ENCODE data around the gene APOBEC2.

- no peak for TF ChIP-seq FOXM1 (CRISPR knock-in tag; IDR thresholded peaks at IDR 0.05)
- no peak for TF ChIP-seq ATF1 (CRISPR knock-in tag; IDR thresholded peaks at IDR 0.05)
- no peak for TF ChIP-seq HOXA9 (CRISPR knock-in tag; IDR thresholded peaks at IDR 0.05; ENCODE audit: borderline replicate concordance)
- TF ChIP-seq, protein P1, sequence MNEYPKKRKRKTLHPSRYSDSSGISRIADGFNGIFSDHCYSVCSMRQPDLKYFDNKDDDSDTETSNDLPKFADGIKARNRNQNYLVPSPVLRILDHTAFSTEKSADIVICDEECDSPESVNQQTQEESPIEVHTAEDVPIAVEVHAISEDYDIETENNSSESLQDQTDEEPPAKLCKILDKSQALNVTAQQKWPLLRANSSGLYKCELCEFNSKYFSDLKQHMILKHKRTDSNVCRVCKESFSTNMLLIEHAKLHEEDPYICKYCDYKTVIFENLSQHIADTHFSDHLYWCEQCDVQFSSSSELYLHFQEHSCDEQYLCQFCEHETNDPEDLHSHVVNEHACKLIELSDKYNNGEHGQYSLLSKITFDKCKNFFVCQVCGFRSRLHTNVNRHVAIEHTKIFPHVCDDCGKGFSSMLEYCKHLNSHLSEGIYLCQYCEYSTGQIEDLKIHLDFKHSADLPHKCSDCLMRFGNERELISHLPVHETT (CRISPR knock-in tag; conservative IDR thresholded peaks at IDR 0.05), result no peak
- TF ChIP-seq ZKSCAN8 (CRISPR knock-in tag; IDR thresholded peaks at IDR 0.05; ENCODE audit: borderline replicate concordance), result no peak
- TF ChIP-seq, protein P2, sequence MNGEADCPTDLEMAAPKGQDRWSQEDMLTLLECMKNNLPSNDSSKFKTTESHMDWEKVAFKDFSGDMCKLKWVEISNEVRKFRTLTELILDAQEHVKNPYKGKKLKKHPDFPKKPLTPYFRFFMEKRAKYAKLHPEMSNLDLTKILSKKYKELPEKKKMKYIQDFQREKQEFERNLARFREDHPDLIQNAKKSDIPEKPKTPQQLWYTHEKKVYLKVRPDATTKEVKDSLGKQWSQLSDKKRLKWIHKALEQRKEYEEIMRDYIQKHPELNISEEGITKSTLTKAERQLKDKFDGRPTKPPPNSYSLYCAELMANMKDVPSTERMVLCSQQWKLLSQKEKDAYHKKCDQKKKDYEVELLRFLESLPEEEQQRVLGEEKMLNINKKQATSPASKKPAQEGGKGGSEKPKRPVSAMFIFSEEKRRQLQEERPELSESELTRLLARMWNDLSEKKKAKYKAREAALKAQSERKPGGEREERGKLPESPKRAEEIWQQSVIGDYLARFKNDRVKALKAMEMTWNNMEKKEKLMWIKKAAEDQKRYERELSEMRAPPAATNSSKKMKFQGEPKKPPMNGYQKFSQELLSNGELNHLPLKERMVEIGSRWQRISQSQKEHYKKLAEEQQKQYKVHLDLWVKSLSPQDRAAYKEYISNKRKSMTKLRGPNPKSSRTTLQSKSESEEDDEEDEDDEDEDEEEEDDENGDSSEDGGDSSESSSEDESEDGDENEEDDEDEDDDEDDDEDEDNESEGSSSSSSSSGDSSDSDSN (CRISPR knock-in tag; IDR thresholded peaks at IDR 0.05), result no peak
- no peak for TF ChIP-seq CTCF (CRISPR knock-in tag; IDR thresholded peaks at IDR 0.05)
Observed at GRCh38 chr6:41028561-41029412, 24.2 kb upstream of the APOBEC2 start.
